ENCODE results near the gene NHLRC2. TPM values are rescaled to one million over a fixed set of nuclear protein-coding genes. Genes with fewer than 3 reads are reported as not detected.
"Not testable (repeated sequence)": the region's sequence is repeated elsewhere in the genome, so short reads cannot be mapped to it uniquely, and the experiment has no call there.

NHLRC2 gene
- total RNA-seq, 1 experiment from 2014 or later = 39.8 TPM

GRCh38 chr10:113819989-113820388 lies 34.5 kb upstream of the NHLRC2 start:
- ChIA-PET CTCF (interaction anchor here (0.7 kb wide), 1 partner anchor 91 kb away, joined by 3 read pairs; no protein-coding TSS in a partner anchor), POLR2A (interaction anchor here (0.7 kb wide), 1 partner anchor 21 kb away, joined by 4 read pairs; no protein-coding TSS in a partner anchor)
- DNase-seq (ENCODE audit: unreplicated experiment) = no peak
- no TSS peak for BruUV-seq (replicated peaks)
- no peaks in the 10 kb centered on the region for H3K9me3 Mint-ChIP-seq (ENCODE audit: unreplicated experiment)
- intact Hi-C loops (cut with micrococcal nuclease) = no loop called here
- H3K4me1 Mint-ChIP-seq (ENCODE audit: insufficient read depth, unreplicated experiment) = no peaks in the 10 kb centered on the region
- H3K27ac Mint-ChIP-seq (ENCODE audit: low read depth, unreplicated experiment) = no peak overlapping the region
- no peaks in the 10 kb centered on the region for H3K27me3 Mint-ChIP-seq (ENCODE audit: insufficient read depth, unreplicated experiment)
- H3K36me3 Mint-ChIP-seq (ENCODE audit: insufficient read depth, unreplicated experiment) = no peaks in the 10 kb centered on the region
- TF ChIP-seq, protein P1, sequence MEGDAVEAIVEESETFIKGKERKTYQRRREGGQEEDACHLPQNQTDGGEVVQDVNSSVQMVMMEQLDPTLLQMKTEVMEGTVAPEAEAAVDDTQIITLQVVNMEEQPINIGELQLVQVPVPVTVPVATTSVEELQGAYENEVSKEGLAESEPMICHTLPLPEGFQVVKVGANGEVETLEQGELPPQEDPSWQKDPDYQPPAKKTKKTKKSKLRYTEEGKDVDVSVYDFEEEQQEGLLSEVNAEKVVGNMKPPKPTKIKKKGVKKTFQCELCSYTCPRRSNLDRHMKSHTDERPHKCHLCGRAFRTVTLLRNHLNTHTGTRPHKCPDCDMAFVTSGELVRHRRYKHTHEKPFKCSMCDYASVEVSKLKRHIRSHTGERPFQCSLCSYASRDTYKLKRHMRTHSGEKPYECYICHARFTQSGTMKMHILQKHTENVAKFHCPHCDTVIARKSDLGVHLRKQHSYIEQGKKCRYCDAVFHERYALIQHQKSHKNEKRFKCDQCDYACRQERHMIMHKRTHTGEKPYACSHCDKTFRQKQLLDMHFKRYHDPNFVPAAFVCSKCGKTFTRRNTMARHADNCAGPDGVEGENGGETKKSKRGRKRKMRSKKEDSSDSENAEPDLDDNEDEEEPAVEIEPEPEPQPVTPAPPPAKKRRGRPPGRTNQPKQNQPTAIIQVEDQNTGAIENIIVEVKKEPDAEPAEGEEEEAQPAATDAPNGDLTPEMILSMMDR (IDR thresholded peaks at IDR 0.05; ENCODE audit: unreplicated experiment) = no peak
- no peak overlapping the region for H3K4me3 Mint-ChIP-seq (ENCODE audit: unreplicated experiment)

- CTCF ChIA-PET = interaction anchor here (0.7 kb wide), 1 partner anchor 92 kb away, joined by 3 read pairs; no protein-coding TSS in a partner anchor
- BruUV-seq (replicated peaks) = no TSS peak
These were observed 34.0 kb upstream of the NHLRC2 start for GRCh38 chr10:113820507-113820906.

GRCh38 chr10:113821306-113821705 lies 33.2 kb upstream of the NHLRC2 start:
- H3K4me1 Mint-ChIP-seq (ENCODE audit: insufficient read depth, unreplicated experiment); POLR2A ChIA-PET; H3K4me3 Mint-ChIP-seq (ENCODE audit: unreplicated experiment); DNase-seq (ENCODE audit: unreplicated experiment); H3K27ac Mint-ChIP-seq (ENCODE audit: low read depth, unreplicated experiment); H3K27me3 Mint-ChIP-seq (ENCODE audit: insufficient read depth, unreplicated experiment); CTCF ChIA-PET; BruUV-seq (replicated peaks); H3K36me3 Mint-ChIP-seq (ENCODE audit: insufficient read depth, unreplicated experiment); intact Hi-C loops (cut with micrococcal nuclease); H3K9me3 Mint-ChIP-seq (ENCODE audit: unreplicated experiment): not testable (repeated sequence)

More at GRCh38 chr10:113820507-113820906, 34.0 kb upstream of the NHLRC2 start:
- Mint-ChIP-seq H3K4me1 (ENCODE audit: insufficient read depth, unreplicated experiment) (no peaks in the 10 kb centered on the region), H3K36me3 (ENCODE audit: insufficient read depth, unreplicated experiment) (no peaks in the 10 kb centered on the region), H3K9me3 (ENCODE audit: unreplicated experiment) (no peaks in the 10 kb centered on the region), H3K27me3 (ENCODE audit: insufficient read depth, unreplicated experiment) (no peaks in the 10 kb centered on the region), H3K4me3 (ENCODE audit: unreplicated experiment) (no peak overlapping the region), H3K27ac (ENCODE audit: low read depth, unreplicated experiment) (no peak overlapping the region)
- DNase-seq (ENCODE audit: unreplicated experiment) = no peak
- intact Hi-C loops (cut with micrococcal nuclease) = no loop called here
- POLR2A ChIA-PET = no interaction called here
- TF ChIP-seq, protein P1 (IDR thresholded peaks at IDR 0.05; ENCODE audit: unreplicated experiment) = no peak

GRCh38 chr10:113822174-113822573 lies 32.3 kb upstream of the NHLRC2 start:
- ChIA-PET CTCF (interaction anchor here (2.8 kb wide), 1 partner anchor 23 kb away, joined by 6 read pairs; no protein-coding TSS in a partner anchor), POLR2A (interaction anchor here (0.7 kb wide), 2 partner anchors 31 to 247 kb away, joined by 3 to 4 read pairs; no protein-coding TSS in a partner anchor)
- Mint-ChIP-seq H3K4me3 (ENCODE audit: unreplicated experiment) (no peak overlapping the region), H3K27ac (ENCODE audit: low read depth, unreplicated experiment) (no peak overlapping the region), H3K36me3 (ENCODE audit: insufficient read depth, unreplicated experiment) (no peaks in the 10 kb centered on the region), H3K27me3 (ENCODE audit: insufficient read depth, unreplicated experiment) (no peaks in the 10 kb centered on the region), H3K4me1 (ENCODE audit: insufficient read depth, unreplicated experiment) (no peaks in the 10 kb centered on the region), H3K9me3 (ENCODE audit: unreplicated experiment) (no peaks in the 10 kb centered on the region)
- intact Hi-C loops (cut with micrococcal nuclease) = no loop called here
- no peak for DNase-seq (ENCODE audit: unreplicated experiment)
- TF ChIP-seq, protein P1 (IDR thresholded peaks at IDR 0.05; ENCODE audit: unreplicated experiment) = no peak
- no TSS peak for BruUV-seq (replicated peaks)

DNA sequence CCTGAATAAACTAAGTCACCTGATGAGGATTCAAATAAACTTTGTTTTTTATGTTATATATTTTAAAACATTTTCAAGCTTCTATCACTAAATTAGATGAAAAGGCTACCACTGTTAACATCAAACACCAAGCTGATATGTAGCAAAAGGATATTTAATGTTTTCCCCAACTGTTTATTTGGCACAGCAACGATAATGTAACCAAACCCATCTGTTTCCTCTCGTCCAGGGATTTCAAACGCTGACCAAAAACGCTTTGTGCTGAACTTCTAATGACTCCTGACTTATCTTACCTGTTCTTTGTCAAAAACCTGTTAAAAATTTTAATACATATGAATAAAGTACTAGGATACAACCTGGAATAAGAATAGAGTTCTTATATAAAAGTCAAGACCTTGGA lies 31.1 kb upstream of the NHLRC2 start:
- H3K9me3 Mint-ChIP-seq (ENCODE audit: unreplicated experiment) = no peaks in the 10 kb centered on the region

More for the DNA sequence above, 31.1 kb upstream of the NHLRC2 start:
- Mint-ChIP-seq H3K36me3 (ENCODE audit: insufficient read depth, unreplicated experiment) (no peaks in the 10 kb centered on the region), H3K4me1 (ENCODE audit: insufficient read depth, unreplicated experiment) (no peaks in the 10 kb centered on the region), H3K4me3 (ENCODE audit: unreplicated experiment) (no peak overlapping the region), H3K27me3 (ENCODE audit: insufficient read depth, unreplicated experiment) (no peaks in the 10 kb centered on the region), H3K27ac (ENCODE audit: low read depth, unreplicated experiment) (no peak overlapping the region)
- ChIA-PET POLR2A (no interaction called here), CTCF (interaction anchor here (0.5 to 2.8 kb wide), 2 partner anchors 10 to 24 kb away, joined by 3 to 6 read pairs; no protein-coding TSS in a partner anchor)
- no TSS peak for BruUV-seq (replicated peaks)
- intact Hi-C loops (cut with micrococcal nuclease) = no loop called here
- TF ChIP-seq, protein P1 (IDR thresholded peaks at IDR 0.05; ENCODE audit: unreplicated experiment) = no peak
- DNase-seq (ENCODE audit: unreplicated experiment) = no peak
